Stimulated activated CD8-positive, alpha-beta memory T cell treated with anti-CD3 and anti-CD28 coated beads, Interleukin-7, amount 100 ng/mL, for 24 hours (primary cell): ENCODE measurements around the gene TMEM145.
"Not testable (repeated sequence)": the region's sequence is repeated elsewhere in the genome, so short reads cannot be mapped to it uniquely, and the experiment has no call there.

ENCODE experiments used
- DNase-seq: peaks from one replicate; pipeline ENCODE4 v3.0.0-alpha.2; 2020; ENCODE audit warnings: low read depth

TMEM145 gene

DNA sequence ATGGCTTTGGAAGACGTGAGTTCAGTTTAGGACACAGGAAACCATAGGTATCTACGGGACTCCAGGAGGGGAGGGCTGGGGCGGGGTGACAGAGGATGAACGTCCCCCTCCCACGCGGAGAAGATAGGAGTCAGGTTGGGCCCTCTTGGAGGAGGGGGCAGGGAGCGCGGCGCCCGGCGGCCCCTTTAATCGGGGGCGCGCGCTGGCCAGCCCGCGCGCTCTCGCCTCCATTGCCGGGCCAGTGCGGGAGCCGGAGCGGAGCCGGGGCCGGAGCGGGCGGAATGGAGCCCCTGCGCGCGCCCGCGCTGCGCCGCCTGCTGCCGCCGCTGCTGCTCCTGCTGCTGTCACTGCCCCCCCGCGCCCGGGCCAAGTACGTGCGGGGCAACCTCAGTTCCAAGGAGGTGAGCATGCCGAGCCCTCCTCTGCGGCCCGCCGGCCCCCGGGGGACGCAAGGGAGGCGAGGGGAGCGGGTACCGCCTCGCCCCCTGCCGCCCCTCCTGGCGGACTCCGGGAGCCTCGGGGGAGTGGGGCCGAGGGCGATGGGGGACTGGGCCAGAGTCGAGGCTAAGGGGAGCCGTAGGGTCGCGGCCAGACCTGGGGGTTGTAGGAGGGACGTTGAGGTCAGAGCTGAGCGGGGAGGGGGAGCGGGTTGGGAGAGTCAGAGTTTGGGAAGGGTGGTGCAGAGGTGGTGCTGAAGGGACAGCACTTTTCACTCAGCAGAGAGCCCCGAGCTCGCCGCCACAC lies at the start of gene TMEM145:
Gene TMEM145, plus strand, starts transcription at position 214 of the 744 bp plus-strand sequence. Its CDS starts 68 bp downstream, at position 282.
- DNase-seq = no peak

DNA sequence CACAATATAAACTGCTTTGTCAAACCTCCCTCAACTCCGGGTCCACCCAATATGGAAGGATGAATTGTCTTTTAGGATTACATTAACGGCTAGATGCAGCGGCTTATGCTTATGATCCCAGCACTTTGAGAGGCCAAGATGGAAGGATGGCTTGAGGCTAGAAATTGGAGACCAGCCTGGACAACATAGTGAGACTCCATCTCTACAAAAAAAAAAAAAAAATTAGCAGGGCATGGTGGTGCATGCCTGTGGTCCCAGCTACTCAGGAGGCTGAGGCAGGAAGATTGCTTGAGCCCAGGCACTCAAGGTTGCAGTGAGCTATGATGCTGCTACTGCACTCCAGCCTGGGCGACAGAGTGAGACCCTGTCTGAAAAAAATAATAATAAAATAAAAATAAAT lies 47.0 kb upstream of the TMEM145 start:
- DNase-seq = not testable (repeated sequence)

DNA sequence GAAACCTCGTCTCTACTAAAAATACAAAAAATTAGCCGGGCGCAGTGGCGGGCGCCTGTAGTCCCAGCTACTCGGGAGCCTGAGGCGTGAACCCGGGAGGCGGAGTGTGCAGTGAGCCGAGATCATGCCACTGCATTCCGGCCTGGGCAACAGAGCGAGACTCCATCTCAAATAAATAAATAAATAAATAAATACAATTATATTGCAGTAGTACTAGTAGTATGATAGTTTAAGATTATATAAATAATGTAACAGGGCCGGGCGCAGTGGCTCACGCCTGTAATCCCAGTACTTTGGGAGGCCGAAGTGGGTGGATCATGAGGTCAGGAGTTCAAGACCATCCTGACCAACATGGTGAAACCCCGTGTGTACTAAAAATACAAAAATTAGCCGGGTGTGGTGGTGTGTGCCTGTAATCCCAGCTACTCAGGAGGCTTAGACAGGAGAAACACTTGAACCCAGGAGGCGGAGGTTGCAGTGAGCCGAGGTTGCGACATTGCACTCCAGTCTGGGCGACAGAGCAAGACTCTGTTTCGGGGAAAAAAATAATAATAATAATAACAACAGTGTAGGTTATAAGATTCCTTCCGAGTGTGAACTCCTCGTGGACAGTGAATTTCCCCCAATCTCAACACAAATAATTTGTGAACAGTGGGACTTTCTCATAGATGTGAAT lies 46.0 kb upstream of the TMEM145 start:
- DNase-seq = not testable (repeated sequence)

GRCh38 chr19:42267644-42268141 lies 45.4 kb upstream of the TMEM145 start:
- DNase-seq = no peak

DNA sequence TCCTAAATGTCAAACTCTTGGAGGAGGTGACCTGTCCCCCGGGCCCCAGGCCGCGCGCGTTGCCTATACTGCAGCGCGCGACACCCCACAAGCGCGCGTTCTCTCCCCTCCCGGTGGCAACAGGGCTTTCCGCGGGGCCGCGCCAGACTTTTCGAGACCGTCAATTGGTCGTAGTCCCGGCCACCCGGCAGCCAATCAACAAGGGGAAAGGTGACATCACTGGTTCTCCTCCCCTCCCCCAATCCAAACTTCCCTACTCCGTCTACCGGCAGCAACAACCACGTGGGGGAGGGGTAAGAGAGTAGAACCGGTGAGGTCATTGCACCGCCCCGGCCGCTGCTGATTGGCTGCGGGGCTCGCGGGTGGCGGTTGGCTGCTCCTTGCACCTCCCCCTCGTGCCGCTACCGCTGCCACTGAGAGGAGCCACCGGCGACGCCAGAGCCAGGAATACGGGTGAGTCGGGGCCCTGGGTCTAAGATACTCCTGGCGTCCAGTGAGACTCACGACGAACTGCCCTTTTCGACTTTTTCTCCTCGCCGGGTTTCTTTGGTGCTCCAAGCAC lies 44.9 kb upstream of the TMEM145 start:
- DNase-seq = peak; percentile 93

DNA sequence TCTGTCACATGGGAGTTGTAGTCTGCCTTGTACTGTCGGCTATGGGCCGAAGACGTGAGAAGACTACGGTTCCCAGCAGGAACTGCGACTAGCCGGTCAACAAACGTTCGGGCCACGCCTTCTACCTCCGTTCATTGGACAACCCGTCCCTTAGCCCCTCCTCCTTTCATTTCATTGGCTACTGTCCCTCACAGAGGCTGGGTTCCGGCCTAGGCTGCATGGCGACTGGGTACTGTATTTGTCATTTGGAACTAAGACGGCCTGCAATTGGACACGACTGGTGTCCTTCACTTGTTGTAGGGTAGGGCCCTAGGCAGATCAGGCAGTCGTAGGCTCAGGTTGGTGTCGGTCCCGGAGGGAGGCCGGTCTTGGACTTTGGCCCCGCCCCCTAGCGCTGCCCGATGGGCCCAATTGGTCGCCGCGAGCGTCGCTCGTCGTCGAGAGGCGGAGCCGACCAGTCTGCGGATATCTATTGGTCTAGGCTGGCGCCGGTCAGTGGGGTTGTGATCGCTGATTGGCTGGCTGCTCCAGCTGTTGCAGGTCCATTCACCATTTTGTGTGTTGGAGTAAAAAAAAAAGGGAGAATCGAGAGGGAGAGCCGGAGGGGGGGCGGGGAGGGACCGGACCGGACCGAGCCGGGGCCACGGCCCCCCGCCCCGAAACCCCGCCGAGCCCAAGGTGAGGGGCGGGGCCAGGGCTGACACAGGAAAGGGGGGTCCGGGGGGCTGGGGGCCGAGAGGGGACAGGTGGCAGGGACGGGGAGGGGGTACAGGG lies 44.2 kb upstream of the TMEM145 start, which contains the start of gene CIC:
Gene CIC, plus strand, starts transcription at position 549 of the 774 bp plus-strand sequence. CDS start 2,532 bp downstream, outside the sequence.
- DNase-seq = peak; percentile 98

DNA sequence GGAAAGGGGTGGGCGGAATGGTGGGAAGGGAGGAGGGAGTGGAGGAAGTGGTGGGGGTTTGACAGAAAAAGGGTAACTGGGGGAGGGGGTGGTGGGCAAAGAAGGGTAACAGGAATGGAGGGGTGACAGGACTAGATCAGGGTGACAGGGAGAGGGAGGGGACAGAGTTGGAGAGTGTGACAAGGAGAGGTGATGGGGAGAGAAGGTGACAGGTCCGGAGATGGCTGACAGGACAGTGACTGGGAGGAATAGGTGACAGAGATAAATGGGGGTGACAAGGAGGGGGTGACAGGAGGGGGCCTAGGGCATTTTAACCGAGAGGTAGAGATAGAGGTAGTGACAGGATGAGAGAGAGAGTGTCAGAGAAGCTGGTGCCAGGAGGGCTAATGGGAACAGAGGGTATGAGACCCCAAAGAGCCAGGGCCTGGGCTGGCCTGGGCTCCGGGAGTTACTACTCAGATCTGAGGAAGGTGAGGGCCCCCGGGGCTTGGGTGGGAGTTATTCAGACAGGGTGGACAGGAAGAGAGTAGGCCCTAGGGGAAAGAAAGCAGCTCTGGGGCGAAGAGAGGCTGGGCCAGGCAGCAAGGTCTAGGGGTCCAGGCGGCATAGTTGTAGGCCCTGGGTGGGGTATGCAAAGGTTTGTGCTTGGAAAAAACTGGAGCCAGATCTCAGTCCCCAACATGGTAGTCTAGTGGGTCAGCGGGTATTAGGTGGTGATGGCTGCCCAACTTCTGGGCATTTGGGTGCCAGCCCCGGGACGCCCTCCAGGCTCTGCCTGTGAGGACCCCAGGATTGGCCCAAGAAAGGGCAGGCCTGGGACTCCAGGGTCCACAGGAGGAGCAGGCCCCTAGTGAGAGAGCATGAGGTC lies 43.4 kb upstream of the TMEM145 start:
- DNase-seq = no peak

DNA sequence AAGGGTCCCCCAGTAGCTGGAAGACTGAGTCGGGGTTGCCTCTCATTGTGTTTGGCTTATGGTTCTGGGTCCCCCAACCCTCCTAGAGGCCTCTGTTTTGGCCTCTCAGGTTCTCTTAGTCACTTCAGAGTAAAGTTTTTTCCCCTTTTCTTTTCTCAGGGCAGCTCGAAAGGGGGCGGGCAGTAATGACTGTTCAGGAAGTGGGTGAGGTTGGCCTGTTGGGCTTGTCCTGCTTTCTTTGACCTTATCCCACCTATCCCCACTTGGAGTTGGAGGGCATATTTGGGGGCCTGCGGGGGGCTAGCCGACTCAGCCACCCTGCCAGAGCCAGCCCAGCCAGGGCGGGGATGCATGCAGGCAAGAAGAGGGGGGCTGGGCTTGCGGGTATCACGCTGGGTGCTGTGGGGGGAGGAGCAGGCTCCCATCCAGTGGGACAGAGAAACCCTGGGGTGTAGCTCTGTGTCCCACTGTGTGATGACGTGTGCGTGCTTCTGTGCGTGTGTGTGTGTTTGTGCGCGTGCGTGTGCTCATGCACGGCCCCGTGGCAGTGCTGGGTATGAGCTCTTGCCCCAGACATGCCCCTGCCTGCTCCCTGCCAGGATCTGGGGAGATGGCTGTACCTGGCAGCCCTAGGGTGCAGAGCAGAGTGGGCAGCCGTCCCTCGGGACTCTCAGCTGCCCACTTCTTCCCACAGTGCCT lies 42.6 kb upstream of the TMEM145 start:
- no peak for DNase-seq

GRCh38 chr19:42271045-42271419 lies 42.1 kb upstream of the TMEM145 start:
- no peak for DNase-seq

DNA sequence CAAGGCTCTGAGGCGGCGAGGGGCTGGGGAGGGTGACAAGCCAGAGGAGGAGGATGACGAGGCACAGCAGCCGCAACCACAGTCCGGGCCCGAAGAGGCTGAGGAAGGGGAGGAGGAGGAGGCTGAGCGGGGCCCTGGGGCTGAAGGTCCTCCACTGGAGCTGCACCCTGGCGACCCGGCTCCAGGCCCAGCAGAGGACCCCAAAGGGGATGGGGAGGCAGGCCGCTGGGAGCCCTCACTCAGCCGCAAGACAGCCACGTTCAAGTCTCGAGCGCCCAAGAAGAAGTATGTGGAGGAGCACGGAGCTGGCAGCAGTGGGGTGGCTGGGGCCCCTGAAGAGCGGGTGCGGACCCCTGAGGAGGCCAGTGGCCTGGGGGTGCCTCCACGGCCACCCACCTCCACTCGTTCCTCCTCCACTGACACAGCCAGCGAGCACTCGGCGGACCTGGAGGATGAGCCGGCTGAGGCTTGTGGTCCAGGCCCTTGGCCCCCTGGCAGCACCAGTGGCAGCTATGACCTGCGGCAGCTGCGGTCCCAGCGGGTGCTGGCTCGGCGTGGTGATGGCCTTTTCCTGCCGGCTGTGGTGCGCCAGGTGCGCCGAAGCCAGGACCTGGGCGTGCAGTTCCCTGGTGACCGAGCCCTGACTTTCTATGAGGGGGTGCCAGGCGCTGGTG lies 41.1 kb upstream of the TMEM145 start:
- DNase-seq = no peak

- DNase-seq = no peak
Measured at GRCh38 chr19:42272535-42272897, 40.6 kb upstream of the TMEM145 start.

GRCh38 chr19:42272989-42273406 lies 40.1 kb upstream of the TMEM145 start:
- DNase-seq = no peak

- DNase-seq = no peak
Measured at GRCh38 chr19:42273407-42274064, 39.6 kb upstream of the TMEM145 start.

DNA sequence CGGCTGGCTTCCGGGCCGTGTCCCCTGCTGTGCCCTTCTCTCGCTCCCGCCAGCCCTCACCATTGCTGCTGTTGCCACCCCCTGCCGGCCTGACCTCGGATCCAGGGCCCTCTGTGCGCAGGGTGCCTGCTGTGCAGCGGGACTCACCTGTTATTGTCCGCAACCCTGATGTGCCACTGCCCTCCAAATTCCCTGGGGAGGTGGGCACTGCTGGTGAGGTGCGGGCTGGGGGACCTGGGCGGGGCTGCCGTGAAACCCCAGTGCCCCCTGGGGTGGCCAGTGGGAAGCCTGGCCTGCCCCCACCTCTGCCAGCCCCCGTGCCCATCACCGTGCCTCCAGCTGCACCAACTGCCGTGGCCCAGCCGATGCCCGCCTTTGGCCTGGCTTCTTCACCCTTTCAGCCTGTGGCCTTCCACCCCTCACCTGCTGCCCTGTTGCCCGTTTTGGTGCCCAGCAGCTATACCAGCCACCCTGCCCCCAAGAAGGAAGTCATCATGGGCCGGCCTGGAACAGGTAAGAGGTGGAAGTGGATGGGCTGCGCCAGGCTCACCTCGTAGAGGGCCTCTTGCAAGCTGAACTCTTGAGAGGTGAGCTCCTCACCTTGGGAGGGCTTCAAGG lies 38.9 kb upstream of the TMEM145 start:
- DNase-seq = no peak

DNA sequence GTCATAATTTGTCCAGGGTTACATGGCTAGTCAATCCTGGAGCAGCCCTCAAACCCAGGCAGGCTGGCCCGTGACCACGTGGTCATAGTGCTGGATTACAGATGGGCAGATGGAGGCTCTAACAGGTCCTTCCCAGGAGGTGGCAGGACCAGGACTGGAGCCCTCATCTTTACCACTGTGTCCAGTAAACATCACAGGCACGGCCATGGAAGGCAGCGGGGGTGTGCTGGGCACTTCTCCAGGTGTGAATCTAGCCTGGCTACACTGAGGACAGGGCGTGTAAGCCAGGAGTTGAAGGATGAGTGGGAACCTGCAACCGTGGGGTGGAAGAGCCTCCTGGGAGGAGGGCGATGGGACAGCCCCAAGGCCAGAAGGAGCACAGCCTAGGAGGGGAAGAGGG lies 38.0 kb upstream of the TMEM145 start:
- DNase-seq = no peak

DNA sequence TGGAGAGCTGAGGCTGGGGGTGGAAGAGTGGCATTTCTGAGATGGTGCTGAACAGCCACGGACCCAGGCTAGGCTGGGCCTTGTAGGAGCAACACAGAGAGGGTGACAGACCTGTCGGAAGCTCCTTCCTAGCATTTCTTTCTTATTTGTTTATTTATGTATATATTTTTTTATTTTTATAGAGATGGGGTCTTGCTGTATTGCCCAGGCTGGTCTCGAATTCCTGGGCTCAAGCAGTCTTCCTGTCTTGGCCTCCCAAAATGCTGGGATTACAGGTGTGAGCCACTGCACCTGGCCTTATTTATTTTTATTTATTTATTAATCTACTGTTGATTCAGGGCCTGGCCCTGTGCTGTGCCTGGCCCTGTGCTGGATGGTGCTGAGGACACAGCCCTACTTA lies 37.6 kb upstream of the TMEM145 start:
- no peak for DNase-seq

DNA sequence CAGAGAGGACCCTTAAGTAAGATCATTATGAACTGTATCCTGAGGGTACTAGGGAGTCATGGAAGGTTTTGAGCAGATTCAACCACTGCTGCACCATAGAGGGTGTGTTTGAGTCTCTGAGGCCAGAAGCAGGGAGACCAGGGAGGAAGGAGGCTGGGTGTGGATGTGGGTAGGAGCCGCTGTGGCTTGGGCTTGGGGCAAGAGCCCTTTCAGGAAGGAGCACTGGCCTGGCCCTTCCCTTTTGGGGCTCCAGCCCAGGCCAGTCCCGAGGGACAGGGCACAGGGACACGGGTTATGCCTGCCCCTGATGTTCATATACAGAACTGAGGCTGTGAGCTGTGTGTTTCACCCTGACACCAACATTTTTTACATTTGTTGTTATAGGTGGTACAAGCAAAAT lies 36.8 kb upstream of the TMEM145 start:
- no peak for DNase-seq

DNA sequence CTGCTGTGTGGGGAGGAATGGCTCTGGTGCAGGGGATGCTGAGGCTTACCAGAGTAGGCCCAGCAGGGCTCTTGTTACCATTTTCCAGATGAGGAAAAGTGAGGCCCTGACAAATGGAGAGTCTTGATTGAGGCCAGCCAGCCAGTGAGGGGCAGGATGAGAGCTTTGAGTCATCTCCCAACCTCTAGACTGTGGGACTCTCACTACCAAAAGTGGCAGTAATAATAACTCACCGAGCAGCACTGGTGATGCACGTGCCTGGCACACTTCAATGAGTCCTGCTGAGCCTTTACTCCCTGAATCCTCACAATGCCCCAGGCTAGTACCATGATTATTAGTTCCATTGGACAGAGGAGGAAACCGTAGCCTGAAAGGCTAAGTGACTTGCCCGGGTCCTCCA lies 36.3 kb upstream of the TMEM145 start:
- DNase-seq = no peak

DNA sequence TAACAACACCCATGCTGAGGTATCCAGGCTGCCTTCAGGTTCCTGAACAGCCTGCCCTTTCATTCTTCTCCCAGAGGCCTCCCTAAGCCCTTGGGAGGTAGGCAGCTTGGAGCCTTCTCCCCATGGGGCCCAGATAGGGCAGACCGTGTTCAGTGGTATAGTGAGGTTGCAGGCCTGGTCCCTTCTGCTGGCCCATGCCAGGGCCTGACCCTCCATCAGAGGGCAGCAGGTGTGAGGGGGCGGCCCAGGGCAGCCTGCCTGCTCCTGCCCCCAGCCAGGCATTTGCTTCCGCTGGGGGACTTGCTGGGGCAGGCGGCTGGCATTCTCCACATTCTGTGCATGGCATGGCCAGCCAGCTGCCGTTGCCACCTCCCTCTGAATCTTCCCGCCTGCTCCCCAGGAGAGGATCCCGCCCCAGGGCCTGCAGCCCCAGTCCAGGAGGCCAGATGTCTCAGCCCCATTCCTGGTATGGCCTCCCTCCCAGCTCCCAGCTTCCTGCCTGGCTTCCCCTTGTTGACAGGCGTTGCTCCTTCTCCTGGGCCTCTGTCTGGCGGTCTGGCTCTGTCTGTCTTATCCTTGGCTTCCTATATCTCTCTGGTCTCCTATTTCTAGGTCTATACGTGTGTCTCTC lies 35.2 kb upstream of the TMEM145 start:
- no peak for DNase-seq
